ENCODE measurements around the gene OR7C1.
"Not testable (repeated sequence)": the region's sequence is repeated elsewhere in the genome, so short reads cannot be mapped to it uniquely, and the experiment has no call there.

The OR7C1 gene

DNA sequence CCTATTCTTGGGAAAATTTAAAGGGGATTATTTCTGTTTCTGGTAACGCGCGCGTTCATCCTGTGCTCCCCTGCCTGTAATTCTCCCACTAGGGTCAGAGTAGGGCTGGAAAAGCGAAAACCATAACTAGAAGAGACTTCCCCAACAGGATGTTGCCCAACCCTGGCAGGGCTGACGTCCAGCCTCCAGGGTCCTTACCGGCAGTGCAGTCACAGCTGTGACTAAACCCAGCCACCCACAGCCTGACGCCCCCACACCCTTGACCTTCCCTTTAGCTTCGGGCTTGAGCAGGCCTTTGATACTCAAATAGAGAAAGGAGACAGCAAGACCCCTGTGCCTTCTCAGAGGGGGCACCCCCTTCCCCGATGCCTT lies 50.3 kb downstream of the OR7C1 start:
- not testable (repeated sequence) for DNase-seq (ENCODE audit: low read depth)

DNA sequence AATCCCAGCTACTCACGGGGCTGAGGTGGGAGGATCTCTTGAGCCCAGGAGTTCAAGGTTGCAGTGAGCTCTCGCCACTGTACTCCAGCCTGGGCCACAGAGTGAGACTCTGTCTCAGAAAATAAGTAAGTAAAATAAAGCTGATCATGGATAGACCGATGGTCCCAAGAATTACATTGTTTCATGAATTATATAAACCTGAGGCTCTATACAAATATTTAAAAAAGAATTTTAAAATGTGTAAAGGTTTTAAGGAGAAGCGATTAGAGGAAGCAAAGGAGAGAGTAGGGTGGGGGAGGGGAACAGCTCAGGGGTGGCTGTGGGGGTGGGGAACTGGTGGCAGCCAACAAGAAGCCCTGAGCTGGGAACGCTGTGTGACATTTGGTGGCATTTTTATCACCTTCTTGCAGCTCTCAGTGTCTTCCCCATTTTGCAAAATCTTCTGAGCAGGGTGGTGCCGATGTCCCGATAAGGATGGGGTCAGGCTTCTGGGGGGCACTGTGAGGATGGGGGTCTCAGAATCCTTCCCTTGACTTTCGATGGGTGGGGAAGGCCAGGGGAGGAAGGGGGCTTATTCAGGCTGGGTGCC lies 51.5 kb downstream of the OR7C1 start:
- not testable (repeated sequence) for DNase-seq (ENCODE audit: low read depth)

DNA sequence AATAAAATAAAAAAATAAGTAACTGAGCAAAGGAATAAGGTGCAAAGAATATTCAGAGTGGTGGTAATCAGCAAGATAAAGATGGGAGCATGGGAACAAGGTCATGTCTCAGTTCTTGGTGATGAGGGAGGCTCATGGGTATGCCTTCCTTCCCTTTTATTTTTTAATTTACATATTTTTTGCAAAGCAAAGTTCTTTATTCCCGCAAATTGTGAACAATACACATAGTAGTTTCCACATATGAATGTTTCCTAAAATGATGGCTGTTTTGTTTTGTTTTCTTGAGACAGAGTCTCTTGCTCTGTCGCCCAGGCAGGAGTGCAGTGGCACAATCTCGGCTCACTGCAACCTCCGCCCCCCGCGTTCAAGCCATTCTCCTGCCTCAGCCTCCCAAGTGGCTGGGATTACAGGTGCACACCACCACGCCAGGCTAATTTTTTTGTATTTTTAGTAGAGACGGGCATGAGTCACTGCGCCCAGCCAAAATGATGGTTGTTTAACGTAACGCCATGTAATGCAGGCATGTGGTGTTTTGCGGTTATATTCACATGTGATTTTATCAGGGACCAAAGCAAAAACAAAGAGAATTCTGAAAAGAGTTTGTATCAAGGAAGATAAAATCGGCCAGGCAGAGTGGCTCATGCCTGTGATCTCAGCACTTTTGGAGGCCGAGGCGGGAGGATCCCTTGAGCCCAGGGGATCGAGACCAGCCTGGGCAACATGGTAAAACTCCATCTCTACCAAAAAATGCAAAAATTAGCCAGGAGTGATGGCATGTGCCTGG lies 52.2 kb downstream of the OR7C1 start:
- no peak for DNase-seq (ENCODE audit: low read depth)

DNA sequence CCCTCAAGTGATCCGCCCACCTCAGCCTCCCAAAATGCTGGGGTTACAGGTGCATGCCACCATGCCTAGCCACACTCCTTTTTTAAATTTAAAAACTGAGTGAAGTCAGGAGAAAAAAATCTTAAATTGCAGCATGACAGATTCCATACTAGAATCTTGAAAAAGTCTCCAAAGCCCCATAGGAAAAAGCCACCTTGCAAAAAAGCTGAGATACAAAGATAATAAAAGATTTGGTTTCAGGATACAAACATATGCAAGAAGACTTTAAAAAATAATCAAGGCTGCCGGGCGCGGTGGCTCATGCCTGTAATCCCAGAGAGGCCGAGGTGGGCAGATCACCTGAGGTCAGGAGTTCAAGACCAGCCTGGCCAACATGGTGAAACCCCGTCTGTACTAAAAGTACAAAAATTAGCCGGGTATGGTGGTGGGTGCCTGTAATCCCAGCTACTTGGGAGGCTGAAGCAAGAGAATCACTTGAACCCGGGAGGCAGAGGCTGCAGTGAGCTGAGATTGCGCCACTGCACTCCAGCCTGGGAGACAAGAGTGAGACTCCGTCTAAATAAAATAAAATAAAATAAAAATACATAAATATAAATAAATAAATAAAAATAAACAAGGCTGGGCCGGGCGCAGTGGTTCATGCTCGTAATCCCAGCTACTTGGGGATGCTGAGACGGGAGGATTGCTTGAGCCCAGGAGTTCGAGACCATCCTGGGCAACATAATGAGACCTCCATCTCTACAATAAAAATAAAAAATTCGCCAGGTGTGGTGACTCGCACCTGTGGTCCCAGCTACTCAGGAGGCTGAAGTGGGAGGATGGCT lies 53.1 kb downstream of the OR7C1 start:
- DNase-seq (ENCODE audit: low read depth), result not testable (repeated sequence)

DNA sequence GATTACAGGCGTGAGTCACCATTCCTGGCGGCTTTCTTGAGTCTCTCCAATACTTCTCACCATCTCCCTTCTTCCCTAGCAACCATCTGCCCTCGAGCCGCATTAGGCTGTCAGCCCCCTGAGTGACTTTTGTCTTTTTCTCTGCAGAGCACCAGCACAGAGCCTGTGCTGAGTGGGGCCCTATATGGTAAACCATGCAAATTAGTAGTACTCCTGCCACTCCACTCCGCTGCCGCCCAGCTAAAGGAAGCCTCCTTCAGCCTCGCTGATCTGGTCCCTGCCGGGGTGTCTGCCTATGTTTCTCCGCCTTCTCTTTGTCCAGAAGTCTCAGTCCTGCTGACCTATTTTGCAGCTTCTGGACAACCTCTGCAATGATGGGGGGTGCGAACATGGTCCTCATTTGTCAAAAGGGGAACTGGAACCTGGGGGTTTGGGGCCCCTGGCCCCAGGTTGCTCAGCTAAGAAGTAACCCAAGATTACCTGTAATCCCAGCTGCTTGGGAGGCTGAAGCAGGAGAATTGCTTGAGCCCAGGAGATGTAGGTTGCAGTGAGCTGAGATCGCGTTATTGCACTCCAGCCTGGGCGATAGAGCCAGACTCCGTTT lies 54.3 kb downstream of the OR7C1 start:
- not testable (repeated sequence) for DNase-seq (ENCODE audit: low read depth)

DNA sequence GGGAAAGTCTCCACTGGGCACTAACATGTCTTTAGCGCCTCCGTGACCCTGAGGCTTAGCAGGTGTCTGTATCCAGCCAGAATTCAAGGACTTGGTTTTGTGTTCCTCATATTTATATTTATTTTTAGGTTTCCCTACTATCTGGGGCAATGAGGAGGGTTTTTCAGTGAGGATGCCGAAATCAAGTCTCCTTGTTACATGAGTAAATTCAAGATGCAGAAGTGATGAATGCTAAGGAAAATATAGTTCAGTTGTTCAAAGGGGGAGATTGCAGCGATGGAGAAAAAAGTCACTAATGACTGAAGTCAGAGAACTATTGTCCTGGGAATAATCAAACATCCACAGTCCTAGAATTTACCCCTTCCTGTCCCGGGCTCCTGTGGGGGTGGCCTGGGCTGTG lies 55.8 kb downstream of the OR7C1 start:
- DNase-seq (ENCODE audit: low read depth), result no peak

DNA sequence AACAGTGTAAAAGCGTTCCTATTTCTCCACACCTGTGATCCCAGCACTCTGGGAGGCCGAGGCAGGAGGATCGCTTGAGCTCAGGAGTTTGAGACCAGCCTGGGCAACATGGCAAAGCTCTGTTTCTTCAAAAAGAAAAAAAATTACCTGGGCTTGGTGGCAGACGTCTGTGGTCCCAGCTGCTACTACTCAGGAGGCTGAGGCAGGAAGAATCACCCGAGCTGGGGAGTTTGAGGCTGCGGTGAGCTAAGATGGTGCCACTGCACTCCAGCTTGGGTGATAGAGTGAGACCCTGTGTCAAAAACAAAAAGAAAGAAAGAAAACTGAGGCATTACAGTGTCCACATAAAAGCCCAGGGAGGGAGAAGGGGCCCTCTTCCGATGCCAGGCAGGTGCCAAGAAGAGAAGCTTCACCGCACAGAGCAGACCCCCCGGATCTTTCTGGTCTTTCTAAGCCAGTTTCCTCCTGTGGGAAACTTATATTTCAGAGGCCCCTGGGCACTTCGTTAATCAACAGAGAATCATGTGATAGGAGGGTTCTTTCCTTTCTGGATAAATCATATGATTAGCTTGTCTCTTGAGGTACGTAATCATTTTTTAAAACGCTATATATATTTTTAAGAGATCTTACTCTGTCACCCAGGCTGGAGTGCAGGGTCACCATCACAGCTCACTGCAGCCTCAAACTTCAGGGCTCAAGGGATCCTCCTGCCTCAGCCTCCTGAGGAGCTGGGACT lies 56.7 kb downstream of the OR7C1 start, which contains the start of gene ADGRE2:
Gene ADGRE2 (minus strand): TSS at position 451 of the 736 bp plus-strand sequence. CDS start 1,804 bp downstream, outside the sequence.
- DNase-seq (ENCODE audit: low read depth), result not testable (repeated sequence)

DNA sequence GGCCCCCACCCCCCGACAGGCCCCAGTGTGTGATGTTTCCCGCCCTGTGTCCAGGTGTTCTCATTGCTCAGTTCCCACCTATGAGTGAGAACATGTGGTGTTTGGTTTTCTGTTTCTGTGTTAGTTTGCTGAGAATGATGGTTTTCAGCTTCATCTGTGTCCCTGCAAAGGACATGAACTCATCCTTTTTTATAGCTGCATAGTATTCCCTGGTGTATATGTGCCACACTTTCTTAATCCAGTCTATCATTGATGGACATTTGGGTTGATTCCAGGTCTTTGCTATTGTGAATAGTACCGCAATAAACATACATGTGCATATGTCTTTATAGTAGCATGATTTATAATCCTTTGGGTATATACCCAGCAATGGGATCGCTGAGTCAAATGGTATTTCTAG lies 57.3 kb downstream of the OR7C1 start:
- DNase-seq (ENCODE audit: low read depth), result not testable (repeated sequence)

DNA sequence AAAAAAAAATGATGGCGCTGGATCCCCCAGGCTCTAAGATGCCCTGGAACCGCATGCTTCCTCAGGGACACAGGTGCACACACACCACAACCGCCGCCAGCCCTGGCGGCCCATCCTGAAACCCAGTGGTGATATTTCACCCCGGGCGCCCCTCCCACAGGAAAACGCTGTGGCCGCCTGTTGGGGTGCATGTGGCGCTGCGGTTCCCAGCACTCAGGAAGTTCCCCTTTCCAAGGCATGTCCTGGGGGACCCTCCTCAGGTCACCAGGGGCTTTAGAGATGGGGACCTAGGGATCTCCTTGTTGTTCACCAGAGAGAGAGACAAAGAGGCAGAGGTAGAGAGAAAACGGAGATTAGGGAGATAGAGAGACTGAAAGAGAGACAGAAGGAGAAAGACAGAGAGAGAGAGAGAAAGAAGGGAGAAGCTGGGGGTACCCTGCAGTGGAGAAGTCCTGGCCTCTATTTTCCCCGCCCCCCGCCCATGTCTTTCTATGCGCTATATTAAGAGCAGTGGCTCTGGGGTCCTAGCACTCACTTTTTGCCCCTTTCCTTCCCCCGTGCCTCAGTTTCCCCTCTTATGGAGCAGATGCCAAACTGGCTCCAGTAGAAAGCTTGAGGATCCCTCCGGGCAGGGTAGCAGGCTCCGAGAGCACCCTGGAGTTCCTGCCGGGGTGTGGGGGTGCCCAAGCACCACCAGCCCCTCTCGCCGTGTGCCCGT lies 59.0 kb downstream of the OR7C1 start:
- no peak for DNase-seq (ENCODE audit: low read depth)

DNA sequence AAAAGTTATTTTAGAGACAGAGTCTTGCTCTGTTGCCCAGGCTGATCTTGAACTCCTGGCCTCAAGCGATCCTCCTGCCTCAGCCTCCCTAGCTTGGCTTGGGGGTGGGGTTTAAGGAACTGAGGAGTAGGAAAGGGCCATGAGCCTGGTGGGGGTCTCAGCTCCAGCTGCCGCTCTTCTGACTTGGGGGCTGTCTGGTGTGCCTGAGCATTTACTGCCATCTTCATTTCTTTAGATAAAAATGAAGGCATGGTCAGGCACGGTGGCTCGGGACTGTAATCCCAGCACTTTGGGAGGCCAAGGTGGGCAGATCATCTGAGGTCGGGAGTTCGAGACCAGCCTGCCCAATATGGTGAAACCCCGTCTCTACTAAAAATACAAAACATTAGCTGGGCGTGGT lies 59.7 kb downstream of the OR7C1 start:
- not testable (repeated sequence) for DNase-seq (ENCODE audit: low read depth)

DNA sequence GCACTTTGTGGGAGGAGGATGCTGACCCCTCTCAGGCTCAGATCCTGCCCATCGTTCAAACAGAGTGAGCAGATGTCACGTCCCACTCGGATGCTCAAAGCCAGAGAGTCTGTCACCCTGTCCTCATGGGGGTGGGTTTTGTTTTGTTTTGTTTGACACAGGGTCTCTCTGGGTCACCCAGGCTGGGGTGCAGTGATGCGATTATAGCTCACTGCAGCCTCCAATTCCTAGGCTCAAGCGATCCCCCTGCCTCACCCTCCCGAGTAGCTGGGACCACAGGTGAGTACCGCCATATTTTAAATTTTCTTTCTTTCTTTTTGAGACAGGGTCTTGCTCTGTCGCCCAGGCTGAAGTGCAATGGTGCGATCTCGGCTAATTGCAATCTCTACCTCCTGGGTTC lies 60.6 kb downstream of the OR7C1 start:
- no peak for DNase-seq (ENCODE audit: low read depth)

DNA sequence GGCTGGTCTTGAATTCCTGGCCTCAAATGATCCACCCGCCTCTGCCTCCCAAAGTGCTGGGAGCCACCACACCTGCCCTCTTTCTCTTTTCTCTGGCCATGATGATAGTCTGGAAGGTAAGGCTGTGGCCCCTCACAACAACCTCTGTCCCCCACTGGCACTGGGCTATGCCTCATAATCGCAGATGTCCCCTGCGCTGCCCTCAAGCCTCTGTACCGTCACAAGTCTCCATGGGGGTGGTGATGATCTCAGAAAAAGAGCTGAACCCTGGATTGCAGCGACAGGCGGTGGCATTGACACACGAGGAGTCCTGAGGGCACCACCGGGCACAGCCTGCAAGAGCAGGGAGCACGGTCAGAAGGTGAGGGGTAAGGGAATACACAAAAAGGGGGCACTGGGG lies 61.3 kb downstream of the OR7C1 start:
- DNase-seq (ENCODE audit: low read depth), result not testable (repeated sequence)

DNA sequence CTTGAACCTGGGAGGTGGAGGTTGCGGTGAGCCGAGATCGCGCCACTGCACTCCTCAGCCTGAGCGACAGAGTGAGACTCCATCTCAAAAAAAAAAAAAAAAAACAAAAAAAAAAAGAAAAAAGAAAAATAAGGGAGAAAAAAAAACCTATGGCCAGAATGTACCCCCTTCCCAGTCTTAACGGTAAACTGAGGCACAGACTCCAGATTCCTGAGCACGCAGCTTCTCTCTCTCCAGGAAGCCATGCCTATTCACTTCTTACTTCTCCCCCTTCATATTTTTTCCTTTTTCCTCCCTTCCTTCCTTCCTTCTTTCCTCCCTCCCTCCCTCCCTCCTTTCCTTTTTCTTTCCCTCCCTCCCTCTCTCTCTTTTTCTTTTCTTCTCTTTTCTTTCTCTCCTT lies 62.0 kb downstream of the OR7C1 start:
- DNase-seq (ENCODE audit: low read depth), result no peak

DNA sequence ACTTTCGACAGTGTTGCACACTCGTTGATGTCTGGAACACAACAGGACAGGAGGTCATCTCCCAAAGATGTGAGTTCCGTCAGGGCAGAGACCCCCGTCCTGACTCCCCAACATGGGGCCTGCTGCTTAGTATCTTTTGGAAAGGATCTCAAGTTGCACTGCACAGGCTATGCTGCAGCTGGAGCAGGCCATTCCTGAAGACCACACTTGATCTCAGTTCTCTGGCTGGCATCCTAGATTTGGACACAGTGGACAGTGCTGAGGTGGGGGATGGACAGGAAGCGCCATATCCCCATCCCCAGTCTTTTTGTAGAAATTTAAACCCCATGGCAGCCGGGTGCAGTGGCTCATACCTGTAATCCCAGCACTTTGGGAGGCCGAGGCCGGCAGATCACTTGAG lies 62.5 kb downstream of the OR7C1 start:
- no peak for DNase-seq (ENCODE audit: low read depth)

DNA sequence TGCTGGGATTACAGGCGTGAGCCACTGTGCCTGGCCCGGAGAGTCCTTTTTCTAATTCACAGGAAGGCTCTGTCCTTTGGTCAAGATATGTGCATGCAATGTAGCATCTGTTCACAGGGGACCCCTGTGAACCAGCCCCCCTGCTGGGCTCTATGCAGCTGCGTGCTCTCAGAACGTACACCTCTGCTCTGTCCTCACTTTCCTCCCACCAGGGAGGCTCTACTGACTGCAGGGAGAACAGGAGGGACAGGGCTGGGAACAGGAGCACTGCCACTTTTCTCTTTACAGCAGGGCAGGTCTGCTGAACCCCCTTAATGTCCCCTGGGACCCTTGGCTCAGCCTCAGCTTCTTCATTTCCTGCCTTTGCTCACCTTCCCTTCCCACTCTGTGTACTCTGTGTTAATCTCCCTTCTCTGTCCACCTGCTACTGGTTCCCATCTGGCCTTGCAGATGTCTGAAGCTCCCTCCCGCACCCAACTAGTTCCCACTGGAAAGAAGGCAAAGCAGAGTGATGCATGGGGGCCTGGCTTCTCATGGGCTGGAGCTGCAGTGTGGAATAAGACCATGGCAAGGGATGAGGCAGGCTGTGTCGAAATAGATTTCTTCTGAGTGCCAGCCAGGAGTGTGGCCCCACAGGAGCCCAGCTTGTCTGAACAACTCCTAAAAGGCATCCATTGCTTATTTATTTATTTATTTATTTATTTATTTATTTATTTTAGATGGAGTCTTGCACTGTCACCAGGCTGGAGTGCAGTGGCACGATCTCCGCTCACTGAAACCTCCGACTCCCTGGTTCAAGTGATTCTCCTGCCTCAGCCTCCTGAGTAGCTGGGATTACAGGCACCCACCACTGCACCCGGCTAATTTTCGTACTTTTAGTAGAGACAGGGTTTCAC lies 63.8 kb downstream of the OR7C1 start:
- no peak for DNase-seq (ENCODE audit: low read depth)

DNA sequence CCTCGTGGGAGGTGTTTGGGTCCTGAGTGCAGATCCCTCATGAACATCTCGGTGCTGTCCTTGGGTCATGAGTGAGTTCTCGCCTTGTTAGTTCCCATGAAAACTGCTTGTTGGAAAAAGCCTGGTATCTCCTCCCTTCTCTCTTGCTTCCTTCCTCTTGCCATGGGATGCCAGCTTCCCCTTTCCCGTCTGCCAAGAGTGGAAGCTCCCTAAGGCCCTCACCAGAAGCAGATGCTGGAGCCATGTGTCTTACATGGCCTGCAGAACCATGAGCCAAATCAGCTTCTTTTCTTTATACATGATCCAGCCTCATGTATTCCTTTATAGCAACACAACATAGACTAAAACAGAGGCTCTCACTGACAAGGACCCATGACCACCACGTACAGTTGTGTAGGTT lies 64.8 kb downstream of the OR7C1 start:
- no peak for DNase-seq (ENCODE audit: low read depth)

DNA sequence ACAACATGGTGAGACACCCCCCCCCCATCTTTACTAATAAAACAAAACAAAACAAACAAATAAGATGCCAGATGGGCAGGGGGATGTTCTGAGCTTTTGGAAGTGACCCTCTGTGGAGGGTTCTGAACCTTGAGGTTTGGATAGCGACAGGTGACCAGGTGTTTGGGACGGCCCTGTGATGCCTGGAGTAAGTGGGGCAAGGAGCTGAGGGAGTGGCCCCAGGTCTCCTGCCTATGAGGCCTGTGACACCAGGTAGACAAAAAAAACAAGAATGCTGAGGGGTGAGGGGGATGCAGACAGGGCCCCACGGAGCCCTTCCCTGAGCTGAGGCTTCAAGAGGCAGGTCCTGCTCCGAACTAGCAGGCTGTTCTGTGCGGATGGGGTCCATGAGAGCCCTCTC lies 65.8 kb downstream of the OR7C1 start:
- DNase-seq (ENCODE audit: low read depth), result no peak

DNA sequence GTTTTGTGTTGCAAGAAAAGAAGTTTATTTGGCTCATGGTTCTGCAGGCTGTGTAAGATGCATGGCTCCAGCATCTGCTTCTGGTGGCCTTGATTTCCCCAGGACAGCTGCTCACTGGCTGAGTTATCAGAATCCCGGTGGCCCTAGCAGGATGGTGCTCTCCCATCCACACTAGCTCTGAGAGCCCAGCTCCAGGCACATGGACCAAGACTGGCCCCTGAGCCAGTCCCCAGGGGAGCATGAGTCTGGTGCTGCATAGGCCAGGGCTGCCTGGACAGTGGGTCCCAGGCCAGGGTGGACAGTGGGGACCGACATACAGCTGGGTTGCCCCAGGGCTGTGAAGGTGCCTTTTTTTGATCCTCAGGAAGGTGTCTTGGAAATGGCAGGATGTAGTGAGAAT lies 67.0 kb downstream of the OR7C1 start:
- DNase-seq (ENCODE audit: low read depth), result no peak

DNA sequence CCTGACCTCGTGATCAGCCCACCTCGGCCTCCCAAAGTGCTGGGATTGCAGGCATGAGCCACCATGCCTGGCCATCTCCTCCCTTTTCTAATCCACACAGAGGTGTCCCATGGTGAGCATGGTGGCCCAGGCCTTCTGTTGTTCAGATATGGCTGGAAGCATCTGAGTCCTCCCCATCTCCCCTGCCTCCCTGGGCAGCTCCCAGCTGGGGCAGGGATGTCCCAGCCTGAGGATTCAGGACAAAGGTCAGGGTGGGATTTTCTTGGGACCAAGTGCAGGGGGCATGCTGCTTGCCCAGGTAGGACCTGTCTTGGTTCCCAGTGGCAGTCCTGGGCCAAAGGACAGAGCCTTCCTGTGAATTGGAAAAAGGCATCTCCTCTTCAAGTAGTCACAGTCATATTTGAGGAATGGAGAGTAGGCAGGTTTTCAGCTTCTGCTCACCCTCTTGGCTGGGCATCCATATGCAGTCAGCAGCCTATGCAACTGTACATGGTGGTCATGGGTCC lies 67.5 kb downstream of the OR7C1 start:
- DNase-seq (ENCODE audit: low read depth), result no peak

DNA sequence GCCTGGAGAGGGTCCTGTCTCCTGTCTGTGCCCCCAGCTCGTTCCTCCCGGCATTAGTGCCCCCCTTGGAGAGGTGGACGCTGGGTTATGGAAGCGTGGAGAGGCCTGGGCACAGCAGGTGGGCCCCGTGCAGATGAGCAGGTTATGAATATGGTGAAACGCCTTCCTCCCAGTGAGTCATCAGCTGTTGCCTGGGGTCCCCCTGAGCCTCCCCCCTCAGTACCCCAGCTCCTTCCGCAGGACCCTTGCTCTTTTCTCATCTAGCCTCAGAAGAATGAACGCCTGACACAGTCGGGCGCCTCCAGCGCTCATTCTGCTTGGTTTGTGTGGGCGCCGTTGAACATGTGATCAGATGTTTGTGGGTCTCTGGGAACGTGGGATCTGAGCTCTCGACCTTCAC lies 69.1 kb downstream of the OR7C1 start:
- DNase-seq (ENCODE audit: low read depth), result not testable (repeated sequence)
